GM12878 (cell line): Measurements from ENCODE around the gene NEAT1. TPM values are rescaled to one million over a fixed set of nuclear protein-coding genes. Genes with fewer than 3 reads are reported as not detected.

Source experiments
- ATAC-seq: fragments of 200-7000 bp; cut with Tn5 transposase; 3 replicates; pipeline ENCODE4 v1.9.1; 2020; ENCODE audit warnings: mild to moderate bottlenecking, moderate library complexity
- BruUV-seq: library from RNA; stranded (reverse); fragments of 400-500 nt; replicated peaks from 2 replicates; lab custom pipeline; 2021; lab: Mats Ljungman, UMichigan
- CTCF ChIA-PET: fragments of 300-600 bp; sonication (Branson Sonifier 250); formaldehyde crosslinking; extraction: SDS; loops from one replicate; lab custom pipeline; 2021; ENCODE audit warnings: inconsistent platforms; lab: Yijun Ruan, JAX
- POLR2A ChIA-PET: fragments of 350-600 bp; formaldehyde crosslinking; extraction: SDS; loops from one replicate; lab custom pipeline; 2021; ENCODE audit warnings: inconsistent platforms; lab: Charles Lee
- RAD21 ChIA-PET: fragments of 300-600 bp; sonication (Branson Sonifier 250); formaldehyde crosslinking; loops from one replicate; lab custom pipeline; 2023; ENCODE audit warnings: antibody characterized with exemption; ENCODE audit not compliant: unreplicated experiment; lab: Charles Lee
- SMC1A ChIA-PET: fragments of 300-600 bp; sonication (Branson Sonifier 250); formaldehyde crosslinking; loops from one replicate; lab custom pipeline; 2023; ENCODE audit not compliant: unreplicated experiment, uncharacterized antibody; lab: Charles Lee
- DNase-seq: peaks from one replicate; pipeline ENCODE4 v3.0.0-alpha.2; 2011; ENCODE audit warnings: low read depth, low spot score
- FAIRE-seq: peaks from 3 replicates; lab custom pipeline; 2011; peaks lifted over from hg19 to GRCh38; lab: Jason Lieb, UNC
- H2AFZ ChIP-seq: 2 replicates; pipeline ENCODE4 v1.6.0; 2011; ENCODE audit warnings: low read depth, low read length, control low read depth; ENCODE audit not compliant: control insufficient read depth
- H3K27ac ChIP-seq: 2 replicates; pipeline ENCODE4 v1.5.1; 2011; ENCODE audit warnings: control low read depth; ENCODE audit not compliant: control insufficient read depth, insufficient read depth
- H3K27me3 ChIP-seq, 2 experiments: replicated peaks in 1 of 2; 2 replicates each; pipeline versions ENCODE4 v1.6.0 to v1.6.1; 2011; ENCODE audit warnings: low read length in 1 of 2; ENCODE audit not compliant: control insufficient read depth in 2 of 2, insufficient read depth in 2 of 2
- H3K36me3 ChIP-seq, 2 experiments: 2 replicates each; pipeline ENCODE4 v1.5.1; 2011; ENCODE audit warnings: low read length in 1 of 2; ENCODE audit not compliant: control insufficient read depth in 2 of 2, insufficient read depth in 2 of 2
- H3K4me1 ChIP-seq: 2 replicates; pipeline ENCODE4 v1.6.1; 2011; ENCODE audit warnings: mild to moderate bottlenecking, low read length, moderate library complexity, mixed read lengths; ENCODE audit not compliant: control insufficient read depth, insufficient read depth
- H3K4me2 ChIP-seq: 2 replicates; pipeline ENCODE4 v1.6.0; 2011; ENCODE audit warnings: control low read depth; ENCODE audit not compliant: control insufficient read depth, insufficient read depth
- H3K4me3 ChIP-seq: fragments of 200-600 bp; sonication (generic); 2 replicates; pipeline ENCODE4 v1.5.1; 2016
- H3K79me2 ChIP-seq: 2 replicates; pipeline ENCODE4 v1.6.0; 2011; ENCODE audit warnings: low read length; ENCODE audit not compliant: control insufficient read depth, insufficient read depth
- H3K9ac ChIP-seq: 2 replicates; pipeline ENCODE4 v1.8.0; 2011; ENCODE audit warnings: low read length, control low read depth, mixed read lengths; ENCODE audit not compliant: control insufficient read depth, insufficient read depth
- H3K9me3 ChIP-seq: replicated peaks from 3 replicates; pipeline ENCODE4 v1.5.1; 2011; ENCODE audit warnings: mild to moderate bottlenecking, low read length; ENCODE audit not compliant: control insufficient read depth, insufficient read depth
- H4K20me1 ChIP-seq: 2 replicates; pipeline ENCODE4 v1.6.0; 2011; ENCODE audit not compliant: control insufficient read depth, insufficient read depth
- CHD1 ChIP-seq: IDR thresholded peaks from 2 replicates; pipeline ENCODE4 v1.6.1; 2012; ENCODE audit warnings: low read depth, low read length, improper control_type of control experiment
- ZBTB40 ChIP-seq: fragments of 450-650 bp; IDR thresholded peaks from 2 replicates; pipeline ENCODE4 v1.6.1; 2016; ENCODE audit warnings: mild to moderate bottlenecking, moderate library complexity, borderline replicate concordance
- WGBS: methylation state at CpG from one replicate; pipeline ENCODE4 v1.1.6; 2016; ENCODE audit warnings: low lambda C conversion rate; ENCODE audit not compliant: insufficient replicate concordance, insufficient coverage; ENCODE audit errors: missing lambda C conversion rate; 5-methylcytosine and 5-hydroxymethylcytosine counted together
- in situ Hi-C: fragments of 300-500 bp; cut with MboI; formaldehyde crosslinking; loops from 9 replicates; pipeline ENCODE4 v1.14.3; 2018; ENCODE audit warnings: mixed read lengths
- intact Hi-C: fragments of 100-400 bp; cut with micrococcal nuclease; formaldehyde crosslinking; loops from one replicate; pipeline ENCODE4 v1.14.2; 2022; ENCODE audit not compliant: unreplicated experiment
- polyA plus RNA-seq, 11 experiments: library from polyadenylated mRNA; depleted of rRNA in 4 of 11; unstranded in 6 of 11; stranded (reverse) in 5 of 11; fragments of >200 nt; fragmentation: Nextera tagmentation in 4 of 11; fragmentation: Illumina TruSeq in 1 of 11; extraction: Ambion mirVana in 4 of 11; extraction: Trizol in 1 of 11; gene quantifications; 1 replicate in 1 of 11; 2 replicates in 10 of 11; pipeline versions ENCODE4 v1.2.1 to v1.2.3, GENCODE V29; 2011 to 2016; ENCODE audit warnings: inconsistent platforms in 2 of 11, missing spikeins in 2 of 11, low read depth in 1 of 11
- total RNA-seq, 4 experiments: library from RNA; depleted of rRNA in 3 of 4; stranded (reverse); fragments of >200 nt in 3 of 4; fragmentation: Illumina TruSeq in 1 of 4; extraction: Trizol in 1 of 4; gene quantifications; 2 replicates each; pipeline versions ENCODE4 v1.2.1 to v1.2.3, GENCODE V29; 2013 to 2021

The NEAT1 gene
- total and polyA plus RNA-seq, 10 of the 15 experiments (the other 5 are each of a cell fraction or from before 2014, with no cell fraction given), result 13.6 to 328 (median 69.4) TPM

GRCh38 chr11:65420506-65420905, 2.1 kb upstream of the NEAT1 start:
- ATAC-seq, result no peak
- Histone ChIP-seq H3K4me1 (peaks cover 51% of the 10 kb centered on the region), H3K9ac (peak overlapping the region; percentile 99), H3K36me3 (no peaks in the 10 kb centered on the region), H3K79me2 (peaks cover 94% of the 10 kb centered on the region), H3K4me2 (peak overlapping the region; percentile 100), H3K27ac (peak overlapping the region; percentile 100), H3K4me3 (peak overlapping the region; percentile 95), H3K27me3 (no peaks in the 10 kb centered on the region), H3K9me3 (no peaks in the 10 kb centered on the region), H4K20me1 (peaks cover 18% of the 10 kb centered on the region), H2AFZ (no peak overlapping the region)
- no peak for DNase-seq
- ChIA-PET SMC1A (interaction anchor here (1.0 to 12.7 kb wide), 14 partner anchors 12 to 192 kb away, joined by 3 to 232 read pairs (median 8); partner anchors contain the start of gene MALAT1), POLR2A (interaction anchor here (0.6 to 13.6 kb wide), 24 partner anchors 10 to 217 kb away, joined by 3 to 323 read pairs (median 5); partner anchors contain the start of genes FRMD8, MALAT1 and SIPA1), RAD21 (interaction anchor here (0.5 to 15.3 kb wide), 12 partner anchors 10 to 167 kb away, joined by 3 to 282 read pairs (median 10); partner anchors contain the start of gene MALAT1), CTCF (interaction anchor here (0.7 to 15.3 kb wide), 16 partner anchors 8 to 88 kb away, joined by 3 to 362 read pairs (median 4); partner anchors contain the start of gene MALAT1)
- WGBS, result 0% methylated on average over 2 of the region's 2 CpGs
- intact Hi-C loops (loop anchor here (5.0 kb wide), 1 partner anchor 37 kb away; no protein-coding TSS in a partner anchor), in situ Hi-C loops (loop anchor here (10.0 kb wide), 1 partner anchor 556 kb away; no protein-coding TSS in a partner anchor)
- no TSS peak for BruUV-seq
- FAIRE-seq, result no peak
- 0 out of 2 replicates have a peak, but pooled peaks have one; percentile 9 for TF ChIP-seq CHD1
- no peak for TF ChIP-seq ZBTB40
